Measurements from ENCODE around the gene ADAMTS16. TPM values are rescaled to one million over a fixed set of nuclear protein-coding genes. Genes with fewer than 3 reads are reported as not detected.
A peak's percentile ranks its signal among the peaks of the same experiment; 100 is the strongest.

Gene ADAMTS16
- total and polyA plus RNA-seq, 9 of the 15 experiments (the other 6 are each of a cell fraction or from before 2014, with no cell fraction given): not detected

- no peak overlapping the region for H3K4me2 ChIP-seq (ENCODE audit: insufficient read depth, low read length)
- ATAC-seq: no peak
- no peak overlapping the region for H2AFZ ChIP-seq (ENCODE audit: low read depth, low read length)
- ChIA-PET POLR2A (no interaction called here), CTCF (ENCODE audit: low intra/inter-chr PET ratio) (no interaction called here)
- H3K9me3 ChIP-seq (replicated peaks; ENCODE audit: control insufficient read depth, insufficient read depth, low read depth, low read length): no peaks in the 10 kb centered on the region
- H3K27me3 ChIP-seq (ENCODE audit: control insufficient read depth in 2 of 2, insufficient read depth in 2 of 2, low read length in 2 of 2): peaks cover 0 to 27% of the 10 kb centered on the region in 2 experiments; a peak in 3 of 5 replicates
- no peaks in the 10 kb centered on the region for H3K9me1 ChIP-seq (ENCODE audit: control insufficient read depth, insufficient read depth, low read length)
- intact Hi-C loops (cut with micrococcal nuclease) (no loop called here), in situ Hi-C loops (cut with MboI) (no loop called here)
- H4K20me1 ChIP-seq (replicated peaks; ENCODE audit: control insufficient read depth, insufficient read depth, low read length): no peaks in the 10 kb centered on the region
- H3K36me3 ChIP-seq (ENCODE audit: control insufficient read depth, insufficient read depth, low read length): no peaks in the 10 kb centered on the region
- H3K27ac ChIP-seq (ENCODE audit: extremely low read depth, low read depth, low read length): no peak overlapping the region
- no peak for FAIRE-seq
- no peak for DNase-seq (ENCODE audit: extremely low read depth in 1 of 4, low spot score in 3 of 4)
- H3K4me3 ChIP-seq: no peak overlapping the region
- TF ChIP-seq CEBPG (CRISPR knock-in tag; IDR thresholded peaks at IDR 0.05) (no peak), CEBPG (tag; conservative IDR thresholded peaks at IDR 0.05 in 1 of 2, IDR thresholded peaks at IDR 0.05 in 1 of 2) (peak; percentile 40 to 80; a peak in 3 of 4 replicates), POLR2H (tag; IDR thresholded peaks at IDR 0.05; ENCODE audit: low read depth) (no peak), IRF9 (tag; IDR thresholded peaks at IDR 0.05) (peak; percentile 23; the same call in 1 of the 2 replicates), CEBPB (tag; IDR thresholded peaks at IDR 0.05) (peak; percentile 92), RBFOX2 (IDR thresholded peaks at IDR 0.05; ENCODE audit: low read depth, low read length) (no peak)
- no peak overlapping the region; a peak in 1 of 4 replicates for H3K9ac ChIP-seq (ENCODE audit: insufficient read depth in 1 of 2, low read depth in 2 of 2, low read length in 2 of 2)
- BruUV-seq (replicated peaks): no TSS peak
- 3% methylated on average over 10 of the region's 10 CpGs for WGBS (ENCODE audit: insufficient coverage, low coverage, missing lambda C conversion rate)
- H3K79me2 ChIP-seq (ENCODE audit: control insufficient read depth, insufficient read depth, low read length): no peaks in the 10 kb centered on the region
- H3K4me1 ChIP-seq (replicated peaks in 1 of 2; ENCODE audit: control insufficient read depth in 2 of 2, insufficient read depth in 2 of 2, low read length in 2 of 2): no peaks in the 10 kb centered on the region
Observed at GRCh38 chr5:5132234-5132633, 7.9 kb upstream of the ADAMTS16 start.
